NK-92 (cell line): ENCODE results near the gene GET3.

Experiments
- DNase-seq: peaks from one replicate; lab custom pipeline; 2025; ENCODE audit not compliant: unreplicated experiment; lab: John Stamatoyannopoulos, UW

The GET3 gene

DNA sequence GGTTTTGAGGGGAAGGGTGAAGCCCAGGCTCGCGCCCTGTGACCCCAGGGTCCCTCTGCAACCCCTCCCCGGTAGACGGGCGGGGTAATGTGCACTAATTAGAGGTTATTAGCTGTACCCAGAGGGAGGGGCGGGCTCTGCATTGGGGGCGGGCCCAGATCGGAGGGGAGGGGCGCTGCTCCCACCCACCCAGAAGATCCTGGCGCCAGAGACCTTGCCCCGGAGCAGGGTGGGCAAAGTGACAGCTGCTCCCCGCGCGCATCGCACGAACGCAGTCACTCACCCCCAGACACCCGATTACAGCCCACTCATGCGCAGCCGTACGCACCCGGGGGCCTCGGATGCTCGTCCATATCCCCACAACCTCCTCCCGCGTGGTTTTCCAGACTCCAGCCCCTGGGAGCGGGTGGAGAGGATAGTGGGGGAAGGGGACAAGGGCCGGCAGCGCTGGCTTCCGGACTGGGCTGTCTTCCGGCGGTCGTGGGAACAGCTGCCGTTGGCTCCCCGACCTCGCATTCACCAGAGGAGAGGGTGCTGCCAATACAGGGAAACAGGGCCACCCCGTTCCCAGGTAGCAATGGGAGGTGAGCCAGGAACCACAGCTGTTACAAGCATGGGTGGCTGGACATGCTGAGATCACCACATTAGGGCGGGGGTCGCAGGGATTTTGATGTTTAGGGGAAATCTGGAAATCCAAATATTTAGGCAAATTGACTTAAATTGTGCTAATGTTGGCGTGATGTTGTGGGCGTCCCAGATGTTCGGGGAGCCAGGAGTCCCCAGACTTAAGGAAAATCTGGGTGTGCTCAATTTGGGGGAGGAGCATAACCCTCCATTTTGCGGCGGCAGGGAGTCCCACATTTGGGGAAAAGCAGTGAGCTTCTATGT is 41.0 kb downstream of the GET3 start:
- no peak for DNase-seq

DNA sequence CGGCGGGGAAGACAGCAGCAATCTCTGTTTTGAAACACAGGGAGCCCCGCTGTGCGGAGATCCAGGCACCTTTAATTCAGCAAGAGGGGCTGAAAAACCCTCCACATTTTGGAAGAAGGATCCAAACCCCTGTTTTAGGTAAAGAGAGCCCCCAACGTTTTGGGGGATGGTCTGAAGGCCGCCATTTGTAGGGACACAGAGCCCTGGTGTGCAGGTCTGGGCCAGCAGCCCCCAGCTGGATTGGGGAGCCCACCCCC is 41.5 kb downstream of the GET3 start:
- DNase-seq, result no peak

DNA sequence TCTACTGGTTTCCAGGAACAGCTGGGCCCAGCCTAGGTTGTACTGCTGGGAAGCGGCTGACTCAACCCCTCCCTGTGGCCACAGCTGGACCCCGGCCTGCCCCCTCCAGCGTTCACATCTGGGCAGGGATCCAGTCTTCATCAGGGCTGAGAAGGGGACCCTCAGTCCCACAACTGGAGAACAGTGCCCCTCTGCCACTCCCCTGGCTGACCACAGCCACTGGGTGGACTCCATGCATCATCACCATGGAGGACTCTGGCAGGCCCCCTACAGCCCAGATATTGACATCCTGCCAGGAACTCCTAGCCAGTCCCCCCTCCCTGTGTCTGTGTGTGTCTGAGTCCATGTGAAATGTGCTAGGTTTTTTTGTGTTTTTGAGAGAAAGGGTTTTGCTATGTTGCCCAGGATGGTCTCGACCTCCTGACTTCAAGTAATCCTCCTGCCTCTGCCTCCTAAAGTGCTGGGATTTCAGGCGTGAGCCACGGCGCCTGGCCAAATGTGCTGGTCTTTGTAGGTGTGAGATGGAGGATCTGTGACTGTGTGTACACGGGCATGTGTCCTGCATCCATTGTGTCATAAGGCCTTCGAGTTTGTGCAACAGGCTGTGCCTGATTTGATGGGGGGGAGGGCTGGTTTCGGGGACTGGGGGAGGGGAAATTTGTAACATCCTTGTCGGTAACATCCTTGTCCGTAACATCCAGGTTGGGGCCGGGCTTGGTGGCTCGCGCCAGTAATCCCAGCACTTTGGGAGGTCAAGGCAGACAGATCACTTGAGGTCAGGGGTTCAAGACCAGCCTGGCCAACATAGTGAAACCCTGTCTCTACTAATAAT is 42.1 kb downstream of the GET3 start:
- DNase-seq, result no peak

DNA sequence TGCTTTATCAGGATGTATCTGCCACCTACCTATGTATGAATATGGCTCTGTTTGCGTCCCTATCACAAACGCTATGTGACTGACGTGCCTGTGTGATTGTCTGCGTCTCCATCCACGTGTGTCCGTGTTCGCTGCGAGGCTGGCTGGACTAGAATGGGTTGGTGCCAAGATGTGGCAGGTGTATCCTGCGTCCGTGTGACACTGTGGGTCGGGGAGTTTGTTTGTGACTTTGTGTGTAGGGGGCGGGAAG is 44.8 kb downstream of the GET3 start:
- no peak for DNase-seq

DNA sequence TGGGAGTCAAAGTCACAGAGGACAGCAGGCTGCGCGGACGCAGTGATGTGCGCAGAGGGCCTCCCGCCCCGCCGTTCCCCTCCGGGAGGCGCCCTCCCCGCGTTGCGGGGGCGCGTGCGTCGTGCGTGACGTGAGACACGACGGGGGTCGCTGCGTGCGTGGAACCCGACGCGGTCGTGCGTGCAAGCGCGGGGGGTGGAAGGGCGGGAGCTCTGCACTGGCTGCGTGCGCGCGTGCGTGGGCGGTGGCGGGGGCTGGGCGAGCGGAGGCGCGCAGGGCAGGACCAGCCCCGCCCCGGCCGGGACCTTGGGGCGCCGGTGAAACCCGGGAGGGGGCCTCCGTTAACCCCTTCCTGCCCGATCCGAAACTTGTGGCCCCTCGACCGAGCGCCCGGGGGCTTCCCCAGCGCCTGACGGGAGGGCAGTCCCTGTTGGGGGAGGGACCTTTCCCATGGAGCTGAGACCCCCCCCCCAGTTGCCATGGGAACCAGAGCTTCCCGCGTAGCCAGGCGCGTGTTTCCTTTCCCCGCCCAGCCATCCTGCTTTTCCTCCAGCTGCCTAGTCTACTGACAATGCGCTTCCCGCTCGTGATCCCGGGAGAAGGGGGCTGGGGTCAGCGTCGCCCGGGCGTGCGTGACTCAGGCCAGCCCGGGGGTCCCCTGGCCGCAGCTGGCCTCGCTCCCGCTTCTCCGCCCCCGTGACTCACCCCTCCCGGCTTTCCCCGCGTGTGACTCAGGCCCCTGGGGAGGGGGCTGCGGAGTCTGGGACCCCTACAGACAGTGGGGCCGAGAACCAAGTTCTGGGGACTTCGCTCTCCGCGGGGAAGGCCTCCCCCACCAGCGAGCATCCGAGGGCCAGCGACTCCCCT is 45.4 kb downstream of the GET3 start:
- peak; percentile 95 for DNase-seq

DNA sequence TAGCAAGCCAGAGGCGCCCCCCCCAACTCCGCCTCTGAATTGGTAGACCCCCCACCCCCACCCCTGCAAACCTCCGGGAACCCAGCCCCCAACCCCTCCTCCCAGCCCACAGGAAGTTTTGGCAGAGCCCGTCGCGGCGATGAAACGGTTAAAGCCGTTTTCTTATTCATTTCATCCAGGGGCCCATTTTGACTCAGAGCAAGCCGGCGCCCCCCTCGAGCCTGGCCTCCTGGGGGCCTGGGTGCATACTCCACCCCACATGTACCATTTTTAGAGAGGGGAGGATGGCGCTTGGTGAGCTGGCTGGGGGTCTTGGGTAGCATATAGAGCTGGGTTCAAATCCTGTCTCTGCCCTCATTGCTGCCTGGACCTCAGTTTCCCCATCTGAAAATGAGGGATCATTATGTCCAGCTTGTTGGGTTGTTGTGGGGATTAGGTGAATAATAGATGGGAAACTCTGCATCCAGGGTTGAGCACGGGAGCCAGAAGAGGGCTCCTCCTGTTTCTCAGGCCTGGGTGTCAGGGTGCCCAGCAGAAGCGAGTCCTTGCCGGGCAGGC is 46.1 kb downstream of the GET3 start:
- no peak for DNase-seq

DNA sequence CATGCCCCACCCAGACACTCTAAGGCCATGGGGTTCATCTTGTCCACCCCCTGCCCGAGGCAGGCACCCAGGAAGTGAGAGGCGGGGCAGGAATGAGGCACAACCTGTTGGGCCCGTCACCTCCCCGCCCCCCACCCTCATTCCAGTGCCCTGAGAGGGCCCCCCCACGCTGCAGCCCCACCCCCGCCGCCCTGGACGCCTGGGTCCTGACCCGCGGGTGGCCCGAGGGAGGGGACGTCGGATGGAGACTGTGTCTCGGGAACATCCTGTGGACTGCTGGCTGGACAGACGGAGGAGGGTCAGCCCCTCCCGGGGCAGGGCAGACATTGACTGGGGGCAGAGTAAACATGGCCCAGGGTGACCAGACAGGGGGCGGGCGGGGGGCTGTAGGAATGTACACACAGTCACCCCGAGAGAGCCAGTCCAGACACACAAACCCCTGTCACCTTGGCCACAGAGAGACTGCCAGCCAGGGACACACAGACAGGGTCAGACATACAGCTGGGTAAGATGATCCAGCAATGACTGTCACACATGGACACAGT is 46.6 kb downstream of the GET3 start:
- DNase-seq, result no peak

DNA sequence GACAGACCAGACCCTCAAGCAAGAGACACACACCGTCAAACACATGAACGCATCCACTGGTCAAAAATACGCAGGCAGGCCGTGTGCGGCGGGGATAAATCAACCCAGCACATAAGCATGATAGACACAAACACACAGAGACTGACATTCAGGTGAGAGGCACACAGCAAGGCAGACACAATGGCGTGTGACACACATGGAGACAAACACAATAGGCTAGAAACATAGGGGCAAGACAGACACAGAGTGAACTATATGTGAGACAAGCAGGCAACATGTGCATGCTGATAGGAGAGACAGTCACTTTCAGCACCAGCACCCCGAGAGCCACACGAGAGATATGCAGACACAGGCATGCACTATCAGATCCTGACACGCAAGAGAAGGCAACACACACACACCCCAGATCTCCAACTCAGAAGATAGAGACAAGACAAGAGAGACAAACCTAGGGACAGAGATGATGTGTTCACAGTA is 47.1 kb downstream of the GET3 start:
- DNase-seq, result no peak

DNA sequence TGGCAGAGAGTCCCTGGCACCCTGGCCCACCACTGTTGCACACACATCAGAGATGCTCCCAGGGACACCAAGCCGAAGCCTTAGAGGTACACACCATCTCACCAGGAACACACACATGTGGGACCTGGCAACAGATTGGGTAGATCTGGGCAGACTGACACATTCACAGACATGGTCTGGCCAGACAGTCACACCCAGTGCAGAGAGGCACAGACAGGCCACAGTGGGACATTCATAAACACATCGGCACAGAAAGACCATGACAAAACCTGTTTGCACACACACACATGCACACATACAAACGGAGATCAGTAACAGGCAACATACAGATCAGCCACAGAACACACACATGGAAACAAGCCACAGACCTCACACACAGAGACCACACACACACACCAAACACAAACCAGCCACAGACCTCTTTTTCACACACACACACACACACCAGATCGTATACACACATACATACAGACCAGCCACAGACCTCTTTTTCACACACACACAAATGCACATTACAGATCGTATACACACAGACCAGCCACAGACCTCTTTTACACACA is 47.7 kb downstream of the GET3 start:
- no peak for DNase-seq

DNA sequence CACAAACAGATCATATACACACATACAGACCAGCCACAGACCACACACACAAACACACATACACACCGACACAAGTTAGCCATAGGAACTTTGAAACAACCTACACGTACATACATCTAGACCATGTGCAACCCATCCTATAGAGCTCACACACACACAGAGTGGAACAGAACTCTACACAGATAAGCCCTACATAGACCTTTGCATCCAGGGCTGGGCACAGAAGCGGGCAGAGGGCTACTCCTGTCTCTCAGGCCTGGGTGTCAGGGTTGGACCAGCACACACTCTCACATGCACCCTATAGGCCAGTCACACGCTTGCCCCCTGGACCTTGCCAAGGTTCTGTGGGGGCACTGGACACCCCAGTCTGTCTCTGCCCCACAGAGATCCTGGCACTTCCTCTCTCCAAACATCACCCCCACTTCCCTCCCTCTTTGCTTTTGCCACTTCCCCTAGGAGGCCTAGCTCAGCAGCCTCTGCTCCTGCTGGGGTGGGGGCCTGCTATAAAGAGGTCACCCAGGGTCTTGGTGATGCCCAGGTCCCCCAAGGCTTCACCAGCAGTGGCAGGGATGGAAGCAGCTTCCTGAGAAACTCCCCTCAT is 48.2 kb downstream of the GET3 start:
- no peak for DNase-seq

DNA sequence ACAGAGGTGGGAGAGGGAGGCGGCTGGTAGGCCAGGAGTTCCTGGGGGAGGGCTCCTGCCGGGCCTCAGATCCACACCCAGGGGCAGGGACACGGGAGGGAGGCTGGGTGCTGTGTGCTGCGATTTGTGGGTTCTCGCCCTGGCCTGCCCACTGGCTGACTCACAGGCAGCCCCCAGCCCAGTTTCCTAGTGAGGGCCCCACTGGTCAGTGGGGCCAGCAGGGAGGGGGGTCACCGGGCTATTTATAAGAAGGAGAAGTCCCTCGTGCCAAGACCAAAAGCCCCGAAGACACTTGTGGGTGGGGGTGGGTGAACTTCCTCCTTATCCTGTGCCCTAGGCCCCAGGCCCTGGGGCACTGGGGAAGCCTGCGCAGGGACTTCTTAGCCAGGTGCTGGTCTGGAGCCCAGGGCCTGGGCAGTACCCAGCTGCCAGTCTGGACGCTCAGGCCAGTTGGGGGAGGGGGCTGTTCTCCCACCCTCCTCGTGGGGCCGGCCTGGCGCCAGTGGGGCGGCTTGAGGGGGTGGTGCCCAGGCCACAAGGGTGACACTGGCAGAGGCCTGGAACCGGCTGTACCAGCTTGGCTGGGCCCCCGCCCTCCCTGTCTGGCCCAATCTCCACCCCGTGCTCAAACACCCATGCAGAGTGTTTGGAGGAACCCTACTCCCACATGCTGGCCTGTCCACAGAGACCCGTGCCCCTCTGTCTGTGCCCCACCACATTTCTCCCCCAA is 49.0 kb downstream of the GET3 start:
- DNase-seq, result no peak

DNA sequence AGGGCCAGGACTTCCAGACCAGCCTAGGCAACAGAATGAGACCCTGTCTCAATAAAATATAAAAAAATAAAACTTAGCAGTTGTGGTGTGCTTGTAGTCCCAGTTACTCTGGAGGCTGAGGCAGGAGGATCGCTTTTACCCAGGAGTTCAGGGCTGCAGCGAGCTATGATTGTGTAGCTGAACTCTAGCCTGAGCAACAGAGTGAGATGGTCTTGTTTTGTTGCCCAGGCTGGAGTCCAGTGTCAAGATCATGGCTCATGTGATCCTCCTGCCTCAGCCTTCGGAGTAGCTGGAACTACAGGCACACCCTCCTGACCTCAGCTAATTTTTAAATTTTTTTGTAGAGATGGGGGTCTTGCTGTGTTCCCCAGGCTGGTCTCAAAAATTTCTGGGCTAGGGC is 49.7 kb downstream of the GET3 start:
- DNase-seq, result no peak

DNA sequence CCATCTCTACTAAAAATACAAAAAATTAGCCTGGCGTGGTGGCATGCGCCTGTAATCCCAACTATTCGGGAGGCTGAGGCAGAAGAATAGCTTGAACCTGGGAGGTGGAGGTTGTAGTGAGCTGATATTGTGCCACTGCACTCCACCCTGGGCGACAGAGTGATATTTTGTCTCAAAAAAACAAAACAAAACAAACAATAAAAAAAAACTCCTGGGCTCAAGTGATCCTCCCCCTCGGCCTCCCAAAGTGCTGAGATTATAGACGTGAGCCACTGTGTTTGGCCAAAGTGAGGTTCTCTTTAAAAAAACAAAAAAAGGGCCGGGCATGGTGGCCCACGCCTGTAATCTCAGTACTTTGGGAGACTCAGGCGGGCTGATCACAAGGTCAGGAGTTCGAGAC is 50.2 kb downstream of the GET3 start:
- DNase-seq, result no peak

DNA sequence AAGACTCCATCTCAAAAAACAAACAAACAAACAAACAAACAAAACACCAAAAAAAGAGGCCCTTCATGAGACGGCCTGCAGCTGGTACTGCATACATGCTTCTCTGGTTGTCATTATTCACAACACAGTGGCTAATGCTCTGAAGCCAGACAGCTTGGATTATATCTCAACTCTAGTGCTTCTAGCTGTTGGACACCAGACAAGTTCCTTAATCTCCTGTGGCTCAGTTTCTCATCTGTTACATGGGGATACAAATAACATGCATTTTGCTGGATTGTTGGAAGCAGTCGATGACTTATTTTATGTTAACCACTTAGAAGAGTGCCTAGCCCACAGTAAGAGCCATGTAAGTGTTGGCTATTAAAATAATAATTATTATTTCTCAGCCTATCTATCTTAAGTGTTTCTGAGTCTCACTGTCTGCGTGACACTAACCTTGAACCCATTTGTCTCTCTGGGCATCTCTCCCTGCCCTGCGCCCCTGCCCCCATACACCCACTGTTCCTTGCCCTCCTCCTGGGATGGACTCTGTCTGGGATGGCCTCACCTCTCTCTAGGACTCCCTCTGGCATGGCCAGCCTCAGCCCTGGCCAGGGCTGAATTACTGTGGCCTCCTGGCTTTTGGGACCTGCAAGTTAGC is 50.9 kb downstream of the GET3 start:
- DNase-seq, result no peak

DNA sequence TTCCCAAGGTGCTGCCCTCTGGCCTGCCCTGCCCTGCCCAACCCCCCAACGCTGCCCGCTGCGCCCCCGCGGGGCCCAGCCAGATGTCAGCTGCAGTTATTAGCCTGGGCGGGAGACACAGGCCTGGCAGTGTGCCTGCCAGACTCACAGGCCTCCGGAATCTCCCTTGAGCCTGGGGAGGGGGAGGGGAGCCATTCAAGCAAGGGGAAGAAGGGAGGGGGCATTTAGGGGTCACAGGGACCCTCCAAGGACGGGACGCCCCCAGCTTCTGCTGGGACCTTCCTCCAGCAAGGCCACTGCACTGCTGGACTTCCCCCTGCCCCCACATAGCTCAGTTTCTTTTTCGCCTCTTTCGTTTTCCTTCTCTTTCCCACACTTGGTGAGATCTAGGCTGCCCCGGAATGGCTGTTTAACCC is 51.4 kb downstream of the GET3 start:
- DNase-seq, result no peak

DNA sequence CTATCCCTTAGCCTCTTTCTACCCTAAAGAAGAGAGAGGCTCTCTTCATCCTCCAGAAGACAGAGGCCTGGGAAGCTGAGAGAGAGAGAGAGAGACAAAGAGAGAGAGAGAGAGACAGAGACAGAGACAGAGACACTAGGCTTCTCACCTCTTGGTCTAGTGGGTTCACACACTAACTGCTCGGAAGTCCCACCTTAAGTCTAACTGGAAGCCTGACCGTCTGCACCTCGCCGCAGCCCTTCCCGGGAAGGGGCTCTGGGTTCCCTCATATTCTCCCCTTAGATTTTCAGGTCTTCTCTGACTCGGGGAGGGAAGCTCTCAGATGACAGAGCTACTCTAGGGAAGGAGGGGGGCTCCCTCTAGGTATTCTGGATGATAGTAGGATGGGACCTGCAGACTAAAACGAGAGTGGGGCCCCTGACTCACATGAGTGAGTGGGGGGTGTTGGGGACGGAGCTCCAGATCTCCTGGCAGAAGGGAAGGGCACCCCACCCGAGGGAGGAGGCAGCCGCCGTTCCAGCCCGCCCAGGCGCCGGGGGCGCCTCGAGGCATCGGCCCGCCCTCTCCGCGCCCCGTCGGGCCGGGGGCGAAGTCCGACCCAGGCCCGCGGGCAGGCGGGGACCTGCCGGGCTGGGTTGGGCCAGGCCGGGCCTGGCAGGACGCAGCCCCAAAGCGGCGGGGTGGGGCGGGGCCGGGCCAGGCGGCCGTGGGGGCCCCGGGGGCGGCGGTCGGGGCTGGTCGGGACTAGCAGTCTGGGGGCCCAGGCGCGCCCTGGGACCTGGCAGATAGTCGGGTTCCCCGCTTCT is 52.0 kb downstream of the GET3 start:
- no peak for DNase-seq

DNA sequence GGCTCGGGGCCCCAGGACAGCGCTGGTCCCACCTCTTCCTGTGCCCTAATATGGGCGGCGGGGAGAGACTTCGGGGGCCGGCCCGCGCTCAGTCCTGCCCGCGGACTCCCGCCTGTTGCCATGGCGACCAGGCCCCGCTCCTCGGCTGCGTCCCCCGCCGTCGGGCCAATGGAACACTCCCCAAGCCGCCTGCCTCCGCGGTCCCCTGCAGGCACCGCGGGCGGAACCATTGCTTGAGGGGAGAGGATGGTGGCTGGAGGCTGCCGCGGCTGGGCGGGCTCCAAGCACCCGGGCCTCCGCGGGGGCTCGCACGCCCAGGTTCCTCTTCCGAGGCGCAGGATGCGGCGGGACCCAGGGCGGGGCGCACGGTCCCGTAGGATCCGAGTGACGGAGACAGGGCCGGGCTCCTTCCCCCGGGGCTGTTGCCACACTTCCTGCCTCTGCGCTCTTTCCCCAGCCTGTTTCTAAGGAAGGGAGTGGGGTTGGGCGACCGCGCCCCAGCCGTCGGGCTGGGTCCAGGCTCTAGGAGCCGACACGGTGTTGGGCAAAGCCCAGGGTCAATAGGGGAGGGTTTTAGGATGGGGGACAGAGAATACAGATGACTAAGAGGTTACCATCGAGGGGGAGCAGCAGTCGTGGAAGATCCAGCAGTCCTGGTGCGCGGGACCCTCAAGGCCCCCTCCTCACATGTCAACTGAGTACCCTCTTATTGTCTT is 52.8 kb downstream of the GET3 start:
- peak; percentile 66 for DNase-seq
